Measurements from ENCODE around the gene MOSMO.

MOSMO gene

DNA sequence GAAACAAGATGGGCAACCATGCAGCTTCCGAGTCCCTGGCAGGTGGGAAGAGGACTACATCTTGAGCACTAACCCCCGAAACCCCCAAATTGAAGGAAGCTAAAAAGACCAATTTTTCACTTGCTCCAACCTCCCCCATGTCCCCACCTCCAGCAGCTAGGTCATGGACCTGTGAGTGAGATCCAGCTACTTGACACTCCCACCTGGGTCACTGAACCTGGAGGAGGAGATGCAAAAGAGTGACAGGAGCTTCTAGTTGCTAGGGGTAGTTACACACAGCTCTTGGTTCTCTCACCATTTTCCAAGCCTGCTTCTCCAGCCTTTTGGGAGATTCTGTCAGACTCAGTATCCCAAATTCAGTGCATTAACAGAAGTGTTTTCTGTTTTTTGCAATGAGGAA is 18.2 kb upstream of the MOSMO start:
- TF ChIP-seq CTCF (IDR thresholded peaks at IDR 0.05; ENCODE audit: insufficient read depth, missing control alignments), result no peak
- FAIRE-seq (no peak), DNase-seq (ENCODE audit: insufficient read length, low spot score) (no peak)

- DNase-seq (ENCODE audit: insufficient read length, low spot score), result no peak
- FAIRE-seq, result no peak
- no peak for TF ChIP-seq CTCF (IDR thresholded peaks at IDR 0.05; ENCODE audit: insufficient read depth, missing control alignments)
Observed at GRCh38 chr16:21990381-21990944, 17.4 kb upstream of the MOSMO start.

DNA sequence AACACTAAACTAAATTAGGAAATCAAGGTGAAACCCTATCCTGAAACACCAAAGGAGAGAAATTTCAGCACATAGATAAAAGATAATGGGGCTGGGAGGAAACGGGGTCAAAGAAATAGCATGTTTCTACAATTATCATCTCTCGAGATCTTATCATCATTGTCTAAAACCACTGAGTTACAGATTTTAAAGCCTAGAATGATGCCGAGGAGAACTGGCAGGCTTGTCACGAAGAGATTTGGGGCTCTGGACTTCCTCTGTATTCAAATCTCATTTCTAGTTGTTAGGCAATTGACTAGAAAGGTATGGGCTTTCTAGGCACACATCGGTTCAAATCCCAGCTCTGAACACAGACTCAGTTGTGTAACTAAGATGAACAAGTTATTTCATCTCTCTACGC is 16.3 kb upstream of the MOSMO start:
- TF ChIP-seq CTCF (IDR thresholded peaks at IDR 0.05; ENCODE audit: insufficient read depth, missing control alignments), result no peak
- DNase-seq (ENCODE audit: insufficient read length, low spot score), result no peak
- no peak for FAIRE-seq

GRCh38 chr16:21994856-21995465 is 12.9 kb upstream of the MOSMO start:
- no peak for DNase-seq (ENCODE audit: insufficient read length, low spot score)
- no peak for FAIRE-seq
- TF ChIP-seq CTCF (IDR thresholded peaks at IDR 0.05; ENCODE audit: insufficient read depth, missing control alignments), result no peak

- TF ChIP-seq CTCF (IDR thresholded peaks at IDR 0.05; ENCODE audit: insufficient read depth, missing control alignments), result no peak
- DNase-seq (ENCODE audit: insufficient read length, low spot score) (no peak), FAIRE-seq (no peak)
Observed at GRCh38 chr16:21996923-21997696, 10.8 kb upstream of the MOSMO start.

GRCh38 chr16:21997697-21998480 is 10.0 kb upstream of the MOSMO start:
- DNase-seq (ENCODE audit: insufficient read length, low spot score), result no peak
- FAIRE-seq, result no peak
- no peak for TF ChIP-seq CTCF (IDR thresholded peaks at IDR 0.05; ENCODE audit: insufficient read depth, missing control alignments)
